ENCODE measurements around the gene KRTAP10-5.

KRTAP10-5 gene

GRCh38 chr21:44549525-44550211 lies 30.7 kb downstream of the KRTAP10-5 start:
- DNase-seq (ENCODE audit: low read depth) = no peak

- DNase-seq (ENCODE audit: low read depth) = no peak
Observed at GRCh38 chr21:44548922-44549321, 31.5 kb downstream of the KRTAP10-5 start.

GRCh38 chr21:44548381-44548780 lies 32.0 kb downstream of the KRTAP10-5 start:
- DNase-seq (ENCODE audit: low read depth) = no peak

GRCh38 chr21:44547656-44548331 lies 32.6 kb downstream of the KRTAP10-5 start:
- no peak for DNase-seq (ENCODE audit: low read depth)

- no peak for DNase-seq (ENCODE audit: low read depth)
Observed at GRCh38 chr21:44544566-44544965, 35.8 kb downstream of the KRTAP10-5 start.

GRCh38 chr21:44542716-44543115 lies 37.7 kb downstream of the KRTAP10-5 start:
- no peak for DNase-seq (ENCODE audit: low read depth)

- DNase-seq (ENCODE audit: low read depth) = no peak
Observed at GRCh38 chr21:44540741-44541288, 39.6 kb downstream of the KRTAP10-5 start.

- DNase-seq (ENCODE audit: low read depth) = no peak
Observed at GRCh38 chr21:44539991-44540666, 40.3 kb downstream of the KRTAP10-5 start, which contains the start of gene KRTAP10-1. Gene KRTAP10-1, minus strand, starts transcription at chr21:44540195. Its CDS starts 45 bp downstream, at chr21:44540150.

- DNase-seq (ENCODE audit: low read depth) = no peak
Observed at GRCh38 chr21:44539046-44539445, 41.4 kb downstream of the KRTAP10-5 start.

- no peak for DNase-seq (ENCODE audit: low read depth)
Observed at GRCh38 chr21:44537930-44538911, 42.2 kb downstream of the KRTAP10-5 start.

- DNase-seq (ENCODE audit: low read depth) = no peak
Observed at GRCh38 chr21:44535963-44536362, 44.4 kb downstream of the KRTAP10-5 start.

GRCh38 chr21:44534688-44535087 lies 45.7 kb downstream of the KRTAP10-5 start:
- DNase-seq (ENCODE audit: low read depth) = no peak

GRCh38 chr21:44533891-44534627 lies 46.3 kb downstream of the KRTAP10-5 start:
- no peak for DNase-seq (ENCODE audit: low read depth)

GRCh38 chr21:44533121-44533890 lies 47.1 kb downstream of the KRTAP10-5 start:
- no peak for DNase-seq (ENCODE audit: low read depth)

- no peak for DNase-seq (ENCODE audit: low read depth)
Observed at GRCh38 chr21:44532712-44533111, 47.7 kb downstream of the KRTAP10-5 start.

- no peak for DNase-seq (ENCODE audit: low read depth)
Observed at GRCh38 chr21:44531606-44532564, 48.5 kb downstream of the KRTAP10-5 start.

- DNase-seq (ENCODE audit: low read depth) = no peak
Observed at GRCh38 chr21:44530903-44531605, 49.4 kb downstream of the KRTAP10-5 start.

GRCh38 chr21:44530221-44530902 lies 50.0 kb downstream of the KRTAP10-5 start:
- DNase-seq (ENCODE audit: low read depth) = no peak
